Measurements from ENCODE around the gene SGTB.

GRCh38 chr5:65630981-65631380 is 90.9 kb downstream of the SGTB start:
- TF ChIP-seq CTCF (IDR thresholded peaks at IDR 0.05) (no peak), POLR2A (IDR thresholded peaks at IDR 0.05) (no peak)
